ENCODE measurements around the gene NLGN2.
A peak's percentile ranks its signal among the peaks of the same experiment; 100 is the strongest.

The NLGN2 gene

GRCh38 chr17:7391307-7391706, 16.3 kb upstream of the NLGN2 start:
- DNase-seq (ENCODE audit: extremely low read depth in 1 of 2, low read depth in 1 of 2) = no peak

GRCh38 chr17:7392696-7393612, 14.7 kb upstream of the NLGN2 start:
- no peak for DNase-seq (ENCODE audit: extremely low read depth in 1 of 2, low read depth in 1 of 2)

- peak; percentile 49 to 51 for DNase-seq (ENCODE audit: extremely low read depth in 1 of 2, low read depth in 1 of 2)
These were observed 13.8 kb upstream of the NLGN2 start for GRCh38 chr17:7393613-7394451.

- peak; percentile 29 to 77 for DNase-seq (ENCODE audit: extremely low read depth in 1 of 2, low read depth in 1 of 2)
These were observed 13.0 kb upstream of the NLGN2 start, which contains the start of gene PLSCR3 for GRCh38 chr17:7394452-7395191. PLSCR3 (minus strand) TSS chr17:7394525; CDS start chr17:7394110, 415 bp downstream.

- DNase-seq (ENCODE audit: extremely low read depth in 1 of 2, low read depth in 1 of 2) = no peak
These were observed 11.5 kb upstream of the NLGN2 start for GRCh38 chr17:7396147-7396546.

- DNase-seq (ENCODE audit: extremely low read depth in 1 of 2, low read depth in 1 of 2) = no peak
These were observed 9.0 kb upstream of the NLGN2 start for GRCh38 chr17:7398612-7399011.

- DNase-seq (ENCODE audit: extremely low read depth in 1 of 2, low read depth in 1 of 2) = no peak
These were observed 4.5 kb upstream of the NLGN2 start for GRCh38 chr17:7403043-7403726.

- no peak for DNase-seq (ENCODE audit: extremely low read depth in 1 of 2, low read depth in 1 of 2)
These were observed 4.0 kb upstream of the NLGN2 start for GRCh38 chr17:7403727-7403976.

GRCh38 chr17:7403977-7404736, 3.5 kb upstream of the NLGN2 start, which contains the start of gene TMEM256:
TMEM256 (minus strand) TSS chr17:7404097; CDS start chr17:7404084, 13 bp downstream.
- peak; percentile 87 to 90 for DNase-seq (ENCODE audit: extremely low read depth in 1 of 2, low read depth in 1 of 2)

GRCh38 chr17:7404737-7405349, 2.8 kb upstream of the NLGN2 start:
- DNase-seq (ENCODE audit: extremely low read depth in 1 of 2, low read depth in 1 of 2) = peak; percentile 41 to 65

GRCh38 chr17:7405350-7406234, 2.1 kb upstream of the NLGN2 start:
- DNase-seq (ENCODE audit: extremely low read depth in 1 of 2, low read depth in 1 of 2) = no peak

- no peak for DNase-seq (ENCODE audit: extremely low read depth in 1 of 2, low read depth in 1 of 2)
These were observed 1.3 kb upstream of the NLGN2 start for GRCh38 chr17:7406235-7406825.

- no peak for DNase-seq (ENCODE audit: extremely low read depth in 1 of 2, low read depth in 1 of 2)
These were observed 563 bp upstream of the NLGN2 start for GRCh38 chr17:7407082-7407481.

GRCh38 chr17:7408252-7408727, 645 bp downstream of the NLGN2 start:
- no peak for DNase-seq (ENCODE audit: extremely low read depth in 1 of 2, low read depth in 1 of 2)

GRCh38 chr17:7408863-7409262, 1.2 kb downstream of the NLGN2 start:
- DNase-seq (ENCODE audit: extremely low read depth in 1 of 2, low read depth in 1 of 2) = no peak

- no peak for DNase-seq (ENCODE audit: extremely low read depth in 1 of 2, low read depth in 1 of 2)
These were observed 2.1 kb downstream of the NLGN2 start for GRCh38 chr17:7409716-7410115.

GRCh38 chr17:7410634-7411426, 3.2 kb downstream of the NLGN2 start:
- no peak for DNase-seq (ENCODE audit: extremely low read depth in 1 of 2, low read depth in 1 of 2)
